GM12878 (cell line): Measurements from ENCODE around the gene TSPEAR. TPM values are rescaled to one million over a fixed set of nuclear protein-coding genes. Genes with fewer than 3 reads are reported as not detected.

Experiments used
- ATAC-seq: fragments of 200-7000 bp; cut with Tn5 transposase; 3 replicates; pipeline ENCODE4 v1.9.1; 2020; ENCODE audit warnings: mild to moderate bottlenecking, moderate library complexity
- BruUV-seq: library from RNA; stranded (reverse); fragments of 400-500 nt; replicated peaks from 2 replicates; lab custom pipeline; 2021; lab: Mats Ljungman, UMichigan
- CTCF ChIA-PET: fragments of 300-600 bp; sonication (Branson Sonifier 250); formaldehyde crosslinking; extraction: SDS; loops from one replicate; lab custom pipeline; 2021; ENCODE audit warnings: inconsistent platforms; lab: Yijun Ruan, JAX
- POLR2A ChIA-PET: fragments of 350-600 bp; formaldehyde crosslinking; extraction: SDS; loops from one replicate; lab custom pipeline; 2021; ENCODE audit warnings: inconsistent platforms; lab: Charles Lee
- RAD21 ChIA-PET: fragments of 300-600 bp; sonication (Branson Sonifier 250); formaldehyde crosslinking; loops from one replicate; lab custom pipeline; 2023; ENCODE audit warnings: antibody characterized with exemption; ENCODE audit not compliant: unreplicated experiment; lab: Charles Lee
- SMC1A ChIA-PET: fragments of 300-600 bp; sonication (Branson Sonifier 250); formaldehyde crosslinking; loops from one replicate; lab custom pipeline; 2023; ENCODE audit not compliant: unreplicated experiment, uncharacterized antibody; lab: Charles Lee
- DNase-seq: peaks from one replicate; pipeline ENCODE4 v3.0.0-alpha.2; 2011; ENCODE audit warnings: low read depth, low spot score
- FAIRE-seq: peaks from 3 replicates; lab custom pipeline; 2011; peaks lifted over from hg19 to GRCh38; lab: Jason Lieb, UNC
- H2AFZ ChIP-seq: 2 replicates; pipeline ENCODE4 v1.6.0; 2011; ENCODE audit warnings: low read depth, low read length, control low read depth; ENCODE audit not compliant: control insufficient read depth
- H3K27ac ChIP-seq: 2 replicates; pipeline ENCODE4 v1.5.1; 2011; ENCODE audit warnings: control low read depth; ENCODE audit not compliant: control insufficient read depth, insufficient read depth
- H3K27me3 ChIP-seq, 2 experiments: replicated peaks in 1 of 2; 2 replicates each; pipeline versions ENCODE4 v1.6.0 to v1.6.1; 2011; ENCODE audit warnings: low read length in 1 of 2; ENCODE audit not compliant: control insufficient read depth in 2 of 2, insufficient read depth in 2 of 2
- H3K36me3 ChIP-seq, 2 experiments: 2 replicates each; pipeline ENCODE4 v1.5.1; 2011; ENCODE audit warnings: low read length in 1 of 2; ENCODE audit not compliant: control insufficient read depth in 2 of 2, insufficient read depth in 2 of 2
- H3K4me1 ChIP-seq: 2 replicates; pipeline ENCODE4 v1.6.1; 2011; ENCODE audit warnings: mild to moderate bottlenecking, low read length, moderate library complexity, mixed read lengths; ENCODE audit not compliant: control insufficient read depth, insufficient read depth
- H3K4me2 ChIP-seq: 2 replicates; pipeline ENCODE4 v1.6.0; 2011; ENCODE audit warnings: control low read depth; ENCODE audit not compliant: control insufficient read depth, insufficient read depth
- H3K4me3 ChIP-seq: fragments of 200-600 bp; sonication (generic); 2 replicates; pipeline ENCODE4 v1.5.1; 2016
- H3K79me2 ChIP-seq: 2 replicates; pipeline ENCODE4 v1.6.0; 2011; ENCODE audit warnings: low read length; ENCODE audit not compliant: control insufficient read depth, insufficient read depth
- H3K9ac ChIP-seq: 2 replicates; pipeline ENCODE4 v1.8.0; 2011; ENCODE audit warnings: low read length, control low read depth, mixed read lengths; ENCODE audit not compliant: control insufficient read depth, insufficient read depth
- H3K9me3 ChIP-seq: replicated peaks from 3 replicates; pipeline ENCODE4 v1.5.1; 2011; ENCODE audit warnings: mild to moderate bottlenecking, low read length; ENCODE audit not compliant: control insufficient read depth, insufficient read depth
- H4K20me1 ChIP-seq: 2 replicates; pipeline ENCODE4 v1.6.0; 2011; ENCODE audit not compliant: control insufficient read depth, insufficient read depth
- ATF3 ChIP-seq: IDR thresholded peaks from 2 replicates; pipeline ENCODE4 v1.6.1; 2011; ENCODE audit warnings: low read depth, mild to moderate bottlenecking, low read length, moderate library complexity, borderline replicate concordance; ENCODE audit errors: extremely low read depth
- BHLHE40 ChIP-seq, 2 experiments: fragments of 450-650 bp in 1 of 2; IDR thresholded peaks; 2 replicates each; pipeline ENCODE4 v1.6.1; 2011 to 2017; ENCODE audit warnings: low read depth in 2 of 2, borderline replicate concordance in 1 of 2, improper control_type of control experiment in 1 of 2, low read length in 1 of 2, mild to moderate bottlenecking in 1 of 2
- CREB1 ChIP-seq: IDR thresholded peaks from 2 replicates; pipeline ENCODE4 v1.6.1; 2012; ENCODE audit warnings: low read depth, mild to moderate bottlenecking, inconsistent platforms
- CUX1 ChIP-seq: IDR thresholded peaks from 2 replicates; pipeline ENCODE4 v1.6.1; 2012; ENCODE audit warnings: improper control_type of control experiment, low read depth, low read length; ENCODE audit not compliant: insufficient replicate concordance
- EGR1 ChIP-seq, 2 experiments: IDR thresholded peaks; 1 replicate in 1 of 2; 2 replicates in 1 of 2; pipeline ENCODE4 v1.6.1; 2011 to 2012; ENCODE audit warnings: low read depth in 2 of 2, low read length in 2 of 2, borderline replicate concordance in 1 of 2, mild to moderate bottlenecking in 1 of 2, moderate library complexity in 1 of 2
- FOS ChIP-seq: IDR thresholded peaks from 3 replicates; pipeline ENCODE4 v1.6.1; 2011; ENCODE audit warnings: borderline replicate concordance; ENCODE audit not compliant: insufficient read length; ENCODE audit errors: extremely low read depth
- HDGF ChIP-seq: fragments of 450-650 bp; IDR thresholded peaks from 2 replicates; pipeline ENCODE4 v1.6.1; 2016; ENCODE audit warnings: antibody characterized with exemption
- MTA3 ChIP-seq: IDR thresholded peaks from 2 replicates; pipeline ENCODE4 v1.6.1; 2012; ENCODE audit warnings: low read length, inconsistent platforms, borderline replicate concordance
- NR2C1 ChIP-seq: fragments of 450-650 bp; IDR thresholded peaks from 2 replicates; pipeline ENCODE4 v1.6.1; 2017; ENCODE audit warnings: antibody characterized with exemption, mild to moderate bottlenecking, moderate library complexity
- PML ChIP-seq: IDR thresholded peaks from 2 replicates; pipeline ENCODE4 v1.6.1; 2012; ENCODE audit warnings: low read length, inconsistent platforms
- SMAD5 ChIP-seq: IDR thresholded peaks from 2 replicates; pipeline ENCODE4 v1.6.1; 2016; ENCODE audit warnings: antibody characterized with exemption, low read depth
- TAF1 ChIP-seq: IDR thresholded peaks from 2 replicates; pipeline ENCODE4 v1.6.1; 2011; ENCODE audit warnings: mild to moderate bottlenecking, low read depth, low read length, borderline replicate concordance
- ZNF687 ChIP-seq: fragments of 450-650 bp; IDR thresholded peaks from 2 replicates; pipeline ENCODE4 v1.6.1; 2017; ENCODE audit warnings: mild to moderate bottlenecking, moderate library complexity
- ZSCAN29 ChIP-seq: fragments of 450-650 bp; IDR thresholded peaks from 2 replicates; pipeline ENCODE4 v1.6.1; 2017; ENCODE audit warnings: mild to moderate bottlenecking, moderate library complexity
- WGBS: methylation state at CpG from one replicate; pipeline ENCODE4 v1.1.6; 2016; ENCODE audit warnings: low lambda C conversion rate; ENCODE audit not compliant: insufficient replicate concordance, insufficient coverage; ENCODE audit errors: missing lambda C conversion rate; 5-methylcytosine and 5-hydroxymethylcytosine counted together
- in situ Hi-C: fragments of 300-500 bp; cut with MboI; formaldehyde crosslinking; loops from 9 replicates; pipeline ENCODE4 v1.14.3; 2018; ENCODE audit warnings: mixed read lengths
- intact Hi-C: fragments of 100-400 bp; cut with micrococcal nuclease; formaldehyde crosslinking; loops from one replicate; pipeline ENCODE4 v1.14.2; 2022; ENCODE audit not compliant: unreplicated experiment
- polyA plus RNA-seq, 11 experiments: library from polyadenylated mRNA; depleted of rRNA in 4 of 11; unstranded in 6 of 11; stranded (reverse) in 5 of 11; fragments of >200 nt; fragmentation: Nextera tagmentation in 4 of 11; fragmentation: Illumina TruSeq in 1 of 11; extraction: Ambion mirVana in 4 of 11; extraction: Trizol in 1 of 11; gene quantifications; 1 replicate in 1 of 11; 2 replicates in 10 of 11; pipeline versions ENCODE4 v1.2.1 to v1.2.3, GENCODE V29; 2011 to 2016; ENCODE audit warnings: inconsistent platforms in 2 of 11, missing spikeins in 2 of 11, low read depth in 1 of 11
- total RNA-seq, 4 experiments: library from RNA; depleted of rRNA in 3 of 4; stranded (reverse); fragments of >200 nt in 3 of 4; fragmentation: Illumina TruSeq in 1 of 4; extraction: Trizol in 1 of 4; gene quantifications; 2 replicates each; pipeline versions ENCODE4 v1.2.1 to v1.2.3, GENCODE V29; 2013 to 2021

The TSPEAR gene
- total and polyA plus RNA-seq, 10 of the 15 experiments (the other 5 are each of a cell fraction or from before 2014, with no cell fraction given), result not detected

DNA sequence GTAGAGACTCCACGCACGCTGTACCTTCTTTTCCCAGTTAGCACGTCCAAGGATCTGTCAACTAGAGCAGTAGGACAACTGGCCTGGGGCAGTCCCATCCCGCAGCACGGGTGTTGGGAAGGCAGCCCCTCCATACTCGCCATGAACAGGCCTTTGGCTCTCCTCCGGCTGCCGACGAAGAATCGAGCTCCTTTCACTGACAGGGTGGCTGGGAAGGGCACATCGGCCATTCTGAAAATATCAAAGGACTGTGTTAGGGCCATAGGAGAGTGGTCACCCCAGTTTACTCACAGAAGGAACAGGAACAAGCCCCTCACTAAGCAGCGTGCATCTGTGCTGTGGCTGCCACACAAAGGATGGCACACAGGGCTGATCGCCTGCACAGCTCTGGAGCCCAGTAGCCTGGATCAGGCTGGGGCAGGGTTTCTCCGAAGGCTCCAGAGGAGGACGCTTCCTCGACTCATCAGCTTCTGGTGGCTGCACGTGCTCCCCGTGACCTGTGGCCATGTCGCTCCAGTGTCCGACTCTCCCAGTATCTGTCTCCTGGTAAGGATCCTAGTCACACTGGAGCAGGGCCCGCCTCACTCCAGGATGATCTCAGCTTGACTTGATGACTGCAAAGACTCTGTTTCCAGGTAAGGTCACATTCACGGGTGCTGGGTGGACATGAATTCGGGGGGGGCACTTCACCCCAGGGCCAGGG is 180.3 kb downstream of the TSPEAR start:
- Histone ChIP-seq H3K79me2 (no peaks in the 10 kb centered on the region), H3K9ac (no peak overlapping the region), H3K9me3 (no peaks in the 10 kb centered on the region; the same call in 2 of the 3 replicates), H4K20me1 (no peaks in the 10 kb centered on the region), H3K36me3 (no peaks in the 10 kb centered on the region), H3K4me2 (no peak overlapping the region), H2AFZ (no peak overlapping the region), H3K4me3 (no peak overlapping the region), H3K27me3 (no peaks in the 10 kb centered on the region), H3K27ac (no peak overlapping the region), H3K4me1 (no peaks in the 10 kb centered on the region)
- in situ Hi-C loops (no loop called here), intact Hi-C loops (no loop called here)
- ChIA-PET CTCF (no interaction called here), SMC1A (no interaction called here), RAD21 (no interaction called here), POLR2A (no interaction called here)
- WGBS, result 45% methylated on average over 23 of the region's 23 CpGs
- ATAC-seq, result no peak
- FAIRE-seq, result no peak
- no peak for DNase-seq
- BruUV-seq, result no TSS peak
- TF ChIP-seq SMAD5 (no peak), BHLHE40 (IDR thresholded peaks at IDR 0.05; ENCODE audit: borderline replicate concordance in 1 of 2, low read depth in 2 of 2, low read length in 1 of 2) (no peak), PML (no peak), MTA3 (no peak), NR2C1 (no peak), CREB1 (no peak), HDGF (no peak), TAF1 (no peak), EGR1 (IDR thresholded peaks at IDR 0.05; ENCODE audit: borderline replicate concordance in 1 of 2, low read depth in 2 of 2, low read length in 2 of 2) (no peak), CUX1 (no peak), FOS (no peak), ZNF687 (no peak), ZSCAN29 (no peak), ATF3 (no peak)
